ENCODE results near the gene TAF6.

Gene TAF6

DNA sequence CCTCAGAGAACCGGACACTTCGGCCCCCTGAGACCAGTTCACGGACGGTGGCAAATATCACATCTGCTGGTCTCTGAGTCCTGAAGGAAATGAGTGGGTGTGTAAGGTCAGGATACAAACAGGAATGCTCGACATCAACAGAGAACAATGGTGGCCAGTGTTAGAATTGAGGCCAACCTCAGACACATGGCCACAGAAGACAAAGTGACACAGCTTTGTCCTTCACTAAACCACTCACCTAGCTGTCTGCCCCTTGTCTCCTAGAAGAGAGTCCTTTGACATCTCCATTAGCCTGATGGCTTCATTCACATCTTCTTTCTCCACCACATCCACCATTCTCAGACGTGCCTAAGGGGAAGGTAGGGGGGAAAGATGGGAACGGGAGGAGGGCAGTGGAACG is 26.1 kb downstream of the TAF6 start:
- DNase-seq (ENCODE audit: low read depth), result no peak

DNA sequence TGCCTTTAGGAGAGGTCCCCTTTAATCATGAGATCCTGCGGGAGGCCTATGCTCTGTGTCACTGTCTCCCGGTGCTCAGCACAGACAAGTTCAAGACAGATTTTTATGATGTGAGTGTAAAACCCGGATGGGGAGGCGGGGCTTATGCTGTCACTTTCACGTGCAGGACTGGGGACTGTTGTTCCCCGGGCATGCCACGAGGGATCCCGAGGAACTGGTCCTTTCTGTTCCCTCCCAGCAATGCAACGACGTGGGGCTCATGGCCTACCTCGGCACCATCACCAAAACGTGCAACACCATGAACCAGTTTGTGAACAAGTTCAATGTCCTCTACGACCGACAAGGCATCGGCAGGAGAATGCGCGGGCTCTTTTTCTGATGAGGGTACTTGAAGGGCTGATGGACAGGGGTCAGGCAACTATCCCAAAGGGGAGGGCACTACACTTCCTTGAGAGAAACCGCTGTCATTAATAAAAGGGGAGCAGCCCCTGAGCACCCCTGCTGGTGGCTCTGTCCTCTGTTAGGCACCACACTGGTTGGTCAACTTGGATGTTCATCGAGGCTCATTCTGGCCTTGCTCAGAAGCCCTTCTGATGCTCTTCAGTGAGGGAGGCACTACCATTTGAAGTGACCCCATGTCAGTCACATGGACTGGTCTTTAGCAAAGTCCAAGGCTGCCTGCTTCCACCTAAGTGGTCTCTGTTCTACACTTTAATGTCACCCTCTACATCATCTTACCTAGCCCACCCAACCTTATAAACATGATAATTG is 27.6 kb downstream of the TAF6 start:
- DNase-seq (ENCODE audit: low read depth), result no peak

DNA sequence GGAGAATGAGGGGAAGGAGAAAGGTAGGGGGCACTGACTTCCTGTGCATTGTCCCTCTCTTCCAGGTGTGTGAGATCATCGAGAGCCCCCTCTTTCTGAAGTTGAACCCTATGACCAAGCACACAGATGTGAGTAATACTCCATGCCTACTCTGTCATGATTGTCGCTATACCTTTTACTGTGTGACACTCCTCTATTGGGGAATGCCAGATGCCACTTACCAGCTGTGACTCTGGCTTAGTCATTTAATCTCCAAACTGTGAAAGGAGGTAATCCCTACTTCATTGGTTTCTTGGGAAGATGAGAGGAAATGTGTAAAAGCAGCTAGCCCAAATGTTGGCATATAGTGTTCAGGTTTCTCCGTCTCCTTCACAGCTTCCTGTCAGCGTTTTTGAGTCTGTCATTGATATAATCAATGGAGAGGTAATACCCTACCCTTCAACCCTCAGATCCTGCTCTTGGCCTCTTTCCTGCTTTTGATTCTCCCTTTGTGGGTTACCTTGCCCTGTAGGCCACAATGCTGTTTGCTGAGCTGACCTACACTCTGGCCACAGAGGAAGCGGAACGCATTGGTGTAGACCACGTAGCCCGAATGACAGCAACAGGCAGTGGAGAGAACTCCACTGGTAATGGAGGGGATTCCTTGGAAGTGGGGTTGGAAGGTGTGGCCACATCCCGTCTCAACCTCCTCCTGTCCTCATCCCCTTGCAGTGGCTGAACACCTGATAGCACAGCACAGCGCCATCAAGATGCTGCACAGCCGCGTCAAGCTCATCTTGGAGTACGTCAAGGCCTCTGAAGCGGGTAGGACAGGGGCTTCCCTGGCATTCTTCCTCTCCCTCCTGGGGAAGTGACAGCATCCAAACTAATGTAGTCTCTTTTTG is 28.4 kb downstream of the TAF6 start:
- DNase-seq (ENCODE audit: low read depth), result no peak

DNA sequence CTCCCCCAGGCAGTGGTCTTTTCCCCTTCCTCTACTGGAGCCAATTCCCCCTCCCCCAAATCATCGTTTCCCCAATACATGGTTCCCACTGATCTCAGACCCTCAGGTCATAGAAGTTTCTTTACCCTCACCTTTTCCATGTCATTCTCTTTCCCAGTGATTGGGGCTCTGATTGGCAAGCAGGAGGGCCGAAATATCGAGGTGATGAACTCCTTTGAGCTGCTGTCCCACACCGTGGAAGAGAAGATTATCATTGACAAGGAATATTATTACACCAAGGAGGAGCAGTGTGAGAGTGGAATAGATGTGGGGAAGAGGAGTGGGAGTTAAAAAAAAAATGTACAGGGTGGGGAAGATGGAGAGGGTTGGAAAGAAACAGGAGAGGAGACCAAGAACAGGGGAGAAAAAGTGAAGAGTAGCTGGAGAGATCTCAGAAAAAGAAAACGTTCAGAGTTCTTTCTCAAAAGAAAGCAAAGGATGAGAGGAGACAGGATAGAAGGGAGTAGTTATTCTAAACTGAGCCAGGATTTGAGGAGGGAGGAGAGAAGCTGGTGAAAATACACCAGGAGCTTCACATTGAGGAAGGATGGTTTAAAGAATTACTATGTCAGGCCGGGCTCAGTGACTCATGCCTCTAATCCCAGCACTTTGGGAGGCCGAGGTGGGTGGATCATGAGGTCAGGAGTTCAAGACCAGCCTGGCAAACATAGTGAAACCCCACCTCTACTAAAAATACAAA is 29.5 kb downstream of the TAF6 start:
- DNase-seq (ENCODE audit: low read depth), result no peak

DNA sequence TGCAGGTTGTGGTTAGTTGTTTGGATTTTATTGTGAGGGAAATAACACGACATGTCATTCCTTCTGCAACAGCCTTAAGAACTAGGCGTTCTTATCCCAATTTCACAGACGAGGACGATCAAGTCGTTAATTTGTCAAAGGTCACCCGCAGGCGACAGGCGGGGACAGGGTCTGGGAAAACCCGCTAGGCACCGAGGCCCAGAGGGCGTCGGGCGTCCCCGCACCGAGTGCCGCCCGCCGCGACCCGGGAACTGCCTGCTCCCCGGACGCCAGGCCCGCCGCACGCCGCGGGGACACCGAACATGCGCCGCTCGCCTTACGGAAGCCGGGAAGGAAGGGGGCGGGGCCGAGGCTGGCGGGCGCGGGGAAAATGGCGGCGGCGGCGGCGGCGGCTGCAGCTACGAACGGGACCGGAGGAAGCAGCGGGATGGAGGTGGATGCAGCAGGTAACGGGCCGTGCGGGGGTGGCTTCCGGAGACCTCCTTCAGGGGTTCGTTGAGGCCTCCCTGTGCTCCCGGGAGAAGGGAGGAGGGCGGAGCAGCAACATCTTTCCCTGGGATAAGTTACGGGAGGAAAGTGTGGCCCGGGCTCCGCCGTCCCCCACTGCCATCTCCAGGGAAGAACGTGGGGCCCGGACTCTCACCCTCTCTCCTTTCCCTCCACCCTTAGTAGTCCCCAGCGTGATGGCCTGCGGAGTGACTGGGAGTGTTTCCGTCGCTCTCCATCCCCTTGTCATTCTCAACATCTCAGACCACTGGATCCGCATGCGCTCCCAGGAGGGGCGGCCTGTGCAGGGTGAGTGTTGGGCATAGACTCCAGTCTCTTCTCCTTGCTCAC is 30.3 kb downstream of the TAF6 start, which contains the start of gene COPS6:
COPS6 (plus strand) TSS at position 349 of the 837 bp plus-strand sequence; CDS start at position 371, 22 bp downstream.
- DNase-seq (ENCODE audit: low read depth), result no peak

DNA sequence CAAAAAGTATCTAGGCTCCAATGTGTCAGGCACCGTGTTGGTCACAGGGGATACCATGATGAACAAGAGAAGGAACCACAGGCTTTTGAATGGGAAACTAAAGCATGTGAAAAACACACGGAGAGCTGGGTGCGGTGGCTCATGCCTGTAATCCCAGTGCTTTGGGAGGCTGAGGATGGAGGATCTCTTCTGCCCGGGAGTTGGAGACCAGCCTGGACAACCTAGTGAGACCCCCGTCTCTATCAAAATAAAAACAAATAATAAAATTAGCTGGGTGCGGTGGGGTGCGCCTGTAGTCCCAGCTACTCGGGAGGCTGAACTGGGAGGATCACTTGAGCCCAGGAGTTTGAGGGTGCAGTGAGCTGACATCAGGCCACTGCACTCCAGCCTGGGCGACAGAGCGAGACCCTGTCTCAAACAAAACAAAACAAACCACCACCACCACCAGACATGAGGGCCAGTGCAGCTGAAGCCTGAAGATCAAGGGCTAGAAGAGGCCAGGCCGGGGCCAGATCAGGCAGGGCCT is 31.0 kb downstream of the TAF6 start:
- DNase-seq (ENCODE audit: low read depth), result no peak

DNA sequence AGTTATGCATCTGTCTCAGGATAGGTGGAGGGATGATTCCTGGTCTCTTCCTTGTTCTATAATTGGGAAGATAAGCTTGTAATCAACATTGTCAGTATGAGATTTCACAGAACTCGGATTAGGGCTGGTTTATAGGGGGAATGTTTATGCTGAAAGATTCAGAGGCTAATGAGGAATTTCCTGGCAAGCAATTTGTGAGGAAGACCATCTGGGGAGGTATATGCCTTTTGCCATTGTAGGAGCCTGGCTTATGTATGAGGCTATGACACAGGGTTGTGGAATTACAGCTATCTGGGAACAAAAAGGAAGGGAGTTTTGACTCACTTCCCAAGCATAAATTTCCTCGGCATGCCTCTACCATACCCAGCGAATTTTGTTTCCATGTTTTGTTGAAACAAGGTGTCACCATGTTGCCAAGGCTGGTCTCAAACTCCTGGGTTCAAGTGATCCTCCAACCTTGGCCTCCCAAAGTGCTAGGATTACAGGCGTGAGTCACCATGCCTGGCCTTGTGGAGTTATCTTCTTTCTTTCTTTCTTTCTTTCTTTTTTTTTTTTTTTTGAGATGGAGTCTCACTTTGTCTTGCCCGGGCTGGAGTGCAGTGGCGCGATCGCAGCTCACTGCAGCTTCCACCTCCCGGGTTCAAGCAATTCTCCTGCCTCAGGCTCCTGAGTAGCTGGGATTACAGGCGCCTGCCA is 32.0 kb downstream of the TAF6 start:
- DNase-seq (ENCODE audit: low read depth), result peak; percentile 91

DNA sequence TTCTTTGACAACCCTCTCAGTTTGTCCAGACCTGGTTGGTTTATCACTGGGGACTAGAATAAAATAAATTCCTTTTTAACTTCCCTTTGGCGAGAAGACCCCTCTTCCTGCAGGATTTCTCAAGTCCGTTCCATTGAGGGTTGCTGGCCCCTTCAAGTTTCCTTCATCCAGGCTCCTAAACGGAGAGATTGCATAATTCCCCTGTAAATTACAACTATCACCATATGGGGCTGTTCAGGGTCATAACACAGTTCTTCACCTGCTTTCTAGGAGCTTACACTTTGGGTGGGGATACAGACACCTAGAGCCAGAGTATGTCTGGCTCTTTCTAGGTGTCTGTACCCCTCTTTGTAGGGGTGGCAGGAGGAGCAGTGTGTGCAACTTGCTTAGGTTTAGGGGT is 33.6 kb downstream of the TAF6 start:
- DNase-seq (ENCODE audit: low read depth), result no peak

DNA sequence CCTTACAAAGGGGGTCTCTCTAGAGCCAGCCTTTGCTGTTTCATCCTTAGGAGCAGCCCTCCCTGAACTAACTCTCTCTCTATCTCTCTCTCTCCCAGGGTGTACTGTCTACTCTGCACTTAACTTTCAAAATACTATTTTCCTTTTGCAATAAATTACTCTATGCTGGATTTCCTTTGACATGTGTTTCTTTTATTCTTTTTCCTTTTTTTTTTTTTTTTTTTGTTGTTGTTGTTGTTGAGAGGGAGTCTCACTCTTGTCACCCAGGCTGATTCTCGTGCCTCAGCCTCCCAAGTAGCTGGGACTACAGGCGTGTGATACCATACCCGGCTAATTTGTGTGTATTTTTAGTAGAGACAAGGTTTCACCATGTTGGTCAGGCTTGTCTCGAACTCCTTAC is 36.2 kb downstream of the TAF6 start:
- no peak for DNase-seq (ENCODE audit: low read depth)

DNA sequence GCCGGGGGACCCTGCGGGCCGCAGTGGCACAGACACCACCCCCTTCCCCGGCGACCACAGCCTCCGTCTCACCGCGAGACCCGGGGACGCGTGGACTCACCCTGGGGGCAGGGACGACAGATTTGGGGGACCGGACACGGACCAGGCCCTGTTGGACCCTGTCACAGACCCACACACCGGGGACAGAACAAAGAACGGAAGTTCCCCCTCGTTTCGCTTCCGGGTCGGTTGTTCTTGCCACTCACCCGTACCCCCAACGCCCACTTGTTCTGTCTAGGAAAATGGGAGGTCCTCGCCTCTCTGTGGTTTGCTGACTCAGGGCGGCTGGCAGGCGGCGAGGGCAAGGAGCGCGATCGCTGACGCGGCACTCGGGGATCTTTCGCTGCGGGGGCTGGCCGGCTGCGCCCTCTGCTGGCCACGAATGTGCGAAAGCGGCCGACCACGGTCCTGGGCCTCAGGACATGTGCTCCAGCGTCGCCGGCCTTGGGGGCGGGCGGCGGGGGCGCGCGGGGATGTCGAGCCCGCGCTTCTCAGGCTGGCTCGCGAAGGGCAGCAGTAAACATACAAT is 37.5 kb downstream of the TAF6 start, which contains the start of gene ZNF3:
ZNF3 (minus strand) TSS at position 189 of the 568 bp plus-strand sequence. CDS start 4,366 bp downstream, outside the sequence.
- peak; percentile 85 for DNase-seq (ENCODE audit: low read depth)

DNA sequence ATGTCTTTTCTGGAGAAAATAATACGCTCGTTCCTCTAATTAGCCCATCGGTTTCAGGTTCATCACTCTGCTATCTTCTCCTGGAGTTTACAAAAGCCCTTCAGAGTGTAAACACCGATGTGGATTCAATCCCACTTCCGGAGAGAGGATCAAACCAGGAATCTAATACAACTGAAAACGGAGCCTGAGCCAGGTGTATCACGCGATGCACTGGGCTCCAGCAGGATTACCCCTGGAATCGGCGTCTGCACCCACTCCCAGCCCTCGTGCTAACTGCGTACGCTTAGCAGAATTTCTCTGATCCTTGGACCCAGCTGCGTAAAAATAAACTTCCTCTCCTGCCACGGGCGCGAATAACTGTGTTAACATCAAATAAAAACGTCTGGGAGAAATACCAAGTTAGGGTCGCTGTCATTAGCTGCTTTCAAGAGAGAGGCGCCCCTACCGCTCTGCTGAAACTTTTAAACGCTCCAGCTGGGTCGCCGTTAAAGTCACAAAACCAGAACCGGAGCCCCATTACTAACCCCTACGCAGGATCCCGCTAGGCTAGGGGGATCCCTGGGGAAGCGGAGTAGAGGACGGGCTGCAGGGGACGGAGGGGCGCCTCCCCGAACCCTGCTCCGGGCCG is 38.1 kb downstream of the TAF6 start:
- DNase-seq (ENCODE audit: low read depth), result no peak

DNA sequence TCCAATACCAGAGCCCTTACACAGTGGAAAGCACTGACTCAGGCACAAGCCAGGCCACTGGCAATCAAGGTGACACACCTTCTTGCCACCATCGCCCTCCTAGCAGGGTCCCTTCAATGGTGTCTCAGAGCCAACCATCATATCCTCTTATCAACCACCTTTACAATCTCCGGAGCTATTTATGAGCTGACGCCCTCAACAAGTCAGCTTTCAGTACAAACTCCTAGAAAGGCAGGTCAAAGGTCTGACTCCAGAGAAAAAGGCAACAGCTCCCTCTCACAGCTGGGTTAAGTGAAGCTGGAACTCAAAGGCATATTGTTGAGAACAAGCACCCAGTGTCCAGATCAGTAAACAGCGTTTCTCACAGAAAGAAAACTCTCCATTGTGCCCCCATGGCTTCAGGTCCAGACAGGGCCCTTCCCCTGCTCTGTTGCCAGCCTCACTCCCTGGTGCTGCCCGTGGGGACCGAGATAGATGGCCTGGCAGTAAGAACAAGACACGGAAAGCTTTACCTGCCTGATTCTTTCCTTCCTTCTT is 40.1 kb downstream of the TAF6 start:
- no peak for DNase-seq (ENCODE audit: low read depth)

DNA sequence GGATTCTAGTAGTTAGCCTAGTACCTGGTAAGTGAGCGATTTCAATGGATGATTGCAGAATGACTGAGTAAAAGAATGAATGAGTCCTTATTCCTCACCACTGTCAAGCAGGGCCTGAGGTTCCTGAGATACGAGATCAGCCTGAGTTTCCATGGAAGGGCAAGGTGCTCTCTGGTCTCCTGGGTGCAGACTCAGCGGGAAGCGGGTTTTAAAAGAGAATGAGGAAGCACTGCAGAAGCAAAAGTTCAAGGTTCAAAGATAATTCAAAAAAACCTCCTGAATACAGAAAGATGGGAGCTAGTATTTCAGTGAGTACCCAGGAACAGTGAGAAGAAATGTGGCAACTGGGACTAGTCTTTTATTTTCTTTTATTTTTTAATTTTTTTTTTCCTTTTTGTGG is 42.0 kb downstream of the TAF6 start:
- no peak for DNase-seq (ENCODE audit: low read depth)

DNA sequence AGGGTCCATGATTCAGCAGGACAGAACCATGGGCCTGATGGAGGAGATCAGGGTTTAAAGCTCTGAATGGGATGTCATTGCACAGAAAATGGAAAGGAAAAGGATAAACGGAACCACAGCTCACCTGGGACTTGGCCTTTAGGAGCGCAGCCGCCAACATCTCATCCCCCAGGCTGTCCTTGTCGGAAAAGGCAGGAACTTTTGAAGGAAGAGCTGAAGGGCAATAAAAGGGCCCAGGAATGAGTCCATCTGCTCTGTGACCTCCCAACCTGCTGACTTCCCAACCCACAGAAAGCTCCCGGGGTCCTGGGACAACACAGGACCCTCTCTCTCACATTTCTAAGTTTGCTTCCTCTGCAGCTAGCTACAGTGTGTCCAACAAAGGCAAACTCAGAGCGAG is 43.7 kb downstream of the TAF6 start:
- DNase-seq (ENCODE audit: low read depth), result no peak

DNA sequence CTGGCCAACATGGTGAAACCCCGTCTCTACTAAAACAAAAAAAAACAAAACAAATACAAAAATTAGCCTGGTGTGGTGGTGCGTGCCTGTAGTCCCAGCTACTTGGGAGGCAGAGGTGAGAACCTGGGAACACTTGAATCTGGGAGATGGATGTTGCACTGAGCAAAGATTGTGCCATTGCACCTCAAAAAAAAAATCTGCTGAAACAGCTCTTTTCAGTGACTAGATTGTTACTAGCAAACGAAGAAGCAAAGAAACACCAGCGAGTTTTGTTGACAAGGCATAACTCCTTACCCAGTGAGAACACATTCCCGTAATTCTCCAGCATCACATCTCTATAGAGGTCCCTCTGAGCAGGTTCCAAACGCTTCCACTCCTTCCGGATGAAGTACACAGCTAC is 44.3 kb downstream of the TAF6 start:
- DNase-seq (ENCODE audit: low read depth), result no peak

DNA sequence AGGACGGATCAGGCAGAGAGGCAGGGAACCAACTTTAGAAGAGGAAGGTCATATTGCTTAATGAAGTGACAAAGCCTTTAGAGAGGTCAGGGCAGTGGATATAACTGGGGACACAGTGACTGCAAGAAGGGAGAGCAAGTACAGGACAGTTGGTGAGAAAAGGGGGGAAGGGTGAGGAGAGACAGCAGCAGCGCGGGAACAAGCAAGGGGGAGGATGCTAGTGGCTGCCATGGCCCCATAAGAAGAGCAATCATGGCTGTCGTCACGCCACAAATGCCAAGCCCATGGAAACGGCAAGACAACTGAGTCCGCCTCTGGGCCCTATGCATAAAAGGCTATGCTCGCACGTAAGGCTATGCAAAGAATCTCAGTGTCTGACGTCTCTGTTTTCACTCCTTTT is 46.7 kb downstream of the TAF6 start:
- no peak for DNase-seq (ENCODE audit: low read depth)

DNA sequence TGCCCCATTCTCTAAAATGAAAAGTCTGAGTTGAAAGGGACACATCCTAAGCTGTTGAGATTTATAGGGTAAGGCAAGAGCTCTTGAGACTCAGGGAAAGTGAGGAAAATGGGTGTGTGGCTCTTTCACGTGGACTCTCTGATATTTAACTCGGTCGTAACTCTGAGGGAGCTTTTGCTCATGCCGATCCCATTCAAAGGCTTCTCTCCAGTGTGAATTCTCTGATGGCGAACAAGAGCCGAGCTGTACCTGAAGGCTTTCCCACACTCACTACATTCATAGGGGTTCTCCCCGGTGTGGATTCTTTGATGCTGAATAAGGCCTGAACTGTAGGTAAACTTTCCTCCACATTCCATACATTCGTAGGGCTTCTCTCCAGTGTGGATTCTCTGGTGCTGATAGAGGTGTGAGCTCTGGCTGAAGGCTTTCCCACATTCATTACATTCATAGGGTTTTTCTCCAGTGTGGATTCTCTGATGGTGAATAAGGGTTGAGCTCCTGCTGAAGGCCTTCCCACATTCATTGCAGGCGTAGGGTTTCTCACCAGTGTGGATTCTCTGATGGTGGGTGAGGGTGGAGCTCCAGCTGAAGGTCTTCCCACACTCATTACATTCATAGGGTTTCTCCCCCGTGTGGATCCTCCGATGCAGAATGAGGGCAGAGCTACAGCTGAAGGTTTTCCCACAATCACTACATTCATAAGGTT is 48.0 kb downstream of the TAF6 start:
- DNase-seq (ENCODE audit: low read depth), result no peak

DNA sequence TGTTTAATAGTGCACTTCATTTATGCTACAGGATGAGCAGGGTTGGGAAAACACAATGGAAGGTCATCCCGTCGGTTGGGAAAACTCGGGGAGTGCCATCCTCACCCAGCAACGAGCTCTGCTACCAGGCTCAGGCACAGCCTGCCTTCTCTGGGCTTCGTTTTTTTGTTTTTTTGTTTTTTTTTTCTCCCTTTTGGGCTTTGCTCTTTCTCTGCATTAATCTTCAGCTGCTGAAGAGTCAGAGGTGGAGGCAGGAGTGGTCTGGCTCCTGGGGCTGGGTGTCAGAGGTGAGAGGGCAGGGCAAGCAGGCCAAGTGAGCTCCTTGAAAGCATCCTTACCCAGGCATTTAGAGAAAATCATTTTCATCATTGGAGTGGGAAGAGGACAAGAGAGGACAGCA is 49.2 kb downstream of the TAF6 start:
- DNase-seq (ENCODE audit: low read depth), result no peak

DNA sequence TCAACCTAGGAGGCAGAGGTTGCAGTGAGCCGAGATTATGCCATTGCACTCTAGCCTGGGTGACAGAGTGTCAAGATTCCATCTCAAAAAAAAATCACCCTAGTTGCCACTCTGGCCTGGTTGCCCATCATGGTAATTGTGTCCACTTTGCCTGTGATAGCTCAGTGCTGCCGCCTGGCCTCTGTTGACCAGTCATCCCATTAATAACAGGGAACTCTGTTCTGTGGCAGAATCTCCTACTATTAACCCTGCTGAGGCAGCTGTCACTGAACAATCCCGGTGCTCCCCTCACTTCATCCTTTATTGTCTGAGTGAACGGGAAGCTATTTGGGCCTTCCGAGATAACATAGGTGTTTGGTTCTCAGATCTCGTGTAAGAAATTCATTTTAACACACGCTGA is 52.2 kb downstream of the TAF6 start:
- DNase-seq (ENCODE audit: low read depth), result no peak
